HEK293T (cell line): ENCODE data around the gene ATF3.

ENCODE experiments used
- CTCF ChIA-PET: fragments of 350-600 bp; formaldehyde crosslinking; extraction: SDS; loops from one replicate; lab custom pipeline; 2021; ENCODE audit warnings: antibody characterized with exemption, inconsistent platforms; lab: Yijun Ruan, JAX
- POLR2A ChIA-PET: fragments of 350-600 bp; formaldehyde crosslinking; extraction: SDS; loops from one replicate; lab custom pipeline; 2020; ENCODE audit warnings: antibody characterized with exemption, inconsistent platforms; lab: Yijun Ruan, JAX
- DNase-seq: peaks from one replicate; pipeline ENCODE4 v3.0.0; 2012; ENCODE audit warnings: mixed read lengths; ENCODE audit errors: extremely low spot score
- ARNT ChIP-seq: fragments of 450-650 bp; IDR thresholded peaks from 2 replicates; pipeline ENCODE4 v1.6.1; 2017; ENCODE audit warnings: mild to moderate bottlenecking
- BHLHE40 ChIP-seq: fragments of 450-650 bp; IDR thresholded peaks from 2 replicates; pipeline ENCODE4 v1.6.1; 2016; ENCODE audit warnings: mild to moderate bottlenecking, moderate library complexity, borderline replicate concordance
- CTBP1 ChIP-seq: fragments of 450-650 bp; IDR thresholded peaks from 2 replicates; pipeline ENCODE4 v1.6.1; 2016; ENCODE audit warnings: borderline replicate concordance
- ELF4 ChIP-seq: fragments of 450-650 bp; IDR thresholded peaks from 2 replicates; pipeline ENCODE4 v1.6.1; 2017; ENCODE audit warnings: antibody characterized with exemption
- FOXA1 ChIP-seq: fragments of 450-650 bp; IDR thresholded peaks from 2 replicates; pipeline ENCODE4 v1.6.1; 2016; ENCODE audit warnings: mild to moderate bottlenecking
- FOXK2 ChIP-seq: fragments of 450-650 bp; IDR thresholded peaks from 2 replicates; pipeline ENCODE4 v1.6.1; 2016; ENCODE audit warnings: mild to moderate bottlenecking
- FOXM1 ChIP-seq: fragments of 450-650 bp; IDR thresholded peaks from 2 replicates; pipeline ENCODE4 v1.6.1; 2017; ENCODE audit warnings: mild to moderate bottlenecking, borderline replicate concordance
- HDGF ChIP-seq: fragments of 450-650 bp; IDR thresholded peaks from 2 replicates; pipeline ENCODE4 v1.6.1; 2017; ENCODE audit warnings: antibody characterized with exemption, borderline replicate concordance
- L3MBTL2 ChIP-seq: fragments of 450-650 bp; conservative IDR thresholded peaks from 2 replicates; pipeline ENCODE4 v1.6.1; 2016; ENCODE audit warnings: mild to moderate bottlenecking
- LEF1 ChIP-seq: fragments of 450-650 bp; IDR thresholded peaks from 2 replicates; pipeline ENCODE4 v1.6.1; 2017; ENCODE audit warnings: mild to moderate bottlenecking, borderline replicate concordance
- NFRKB ChIP-seq: fragments of 450-650 bp; IDR thresholded peaks from 2 replicates; pipeline ENCODE4 v1.6.1; 2016; ENCODE audit warnings: mild to moderate bottlenecking, moderate library complexity
- SP1 ChIP-seq: fragments of 450-650 bp; IDR thresholded peaks from 2 replicates; pipeline ENCODE4 v1.6.1; 2017
- SUZ12 ChIP-seq: fragments of 450-650 bp; IDR thresholded peaks from 2 replicates; pipeline ENCODE4 v1.6.1; 2016; ENCODE audit warnings: mild to moderate bottlenecking
- TARDBP ChIP-seq: fragments of 450-650 bp; IDR thresholded peaks from 2 replicates; pipeline ENCODE4 v1.6.1; 2016
- ZNF384 ChIP-seq: fragments of 450-650 bp; IDR thresholded peaks from 2 replicates; pipeline ENCODE4 v1.6.1; 2016
- TF ChIP-seq, protein P1 (sequence below): fragments of 450-650 bp; IDR thresholded peaks from 2 replicates; pipeline ENCODE4 v1.6.1; 2016

The ATF3 gene

GRCh38 chr1:212600980-212601379 lies 7.6 kb upstream of the ATF3 start:
- POLR2A ChIA-PET = interaction anchor here (0.6 to 2.6 kb wide), 2 partner anchors 7 to 9 kb away, joined by 3 to 12 read pairs; partner anchors contain the start of gene ATF3
- DNase-seq = no peak
- TF ChIP-seq L3MBTL2 (no peak), ZNF384 (no peak), ARNT (no peak)
- TF ChIP-seq, protein P1, sequence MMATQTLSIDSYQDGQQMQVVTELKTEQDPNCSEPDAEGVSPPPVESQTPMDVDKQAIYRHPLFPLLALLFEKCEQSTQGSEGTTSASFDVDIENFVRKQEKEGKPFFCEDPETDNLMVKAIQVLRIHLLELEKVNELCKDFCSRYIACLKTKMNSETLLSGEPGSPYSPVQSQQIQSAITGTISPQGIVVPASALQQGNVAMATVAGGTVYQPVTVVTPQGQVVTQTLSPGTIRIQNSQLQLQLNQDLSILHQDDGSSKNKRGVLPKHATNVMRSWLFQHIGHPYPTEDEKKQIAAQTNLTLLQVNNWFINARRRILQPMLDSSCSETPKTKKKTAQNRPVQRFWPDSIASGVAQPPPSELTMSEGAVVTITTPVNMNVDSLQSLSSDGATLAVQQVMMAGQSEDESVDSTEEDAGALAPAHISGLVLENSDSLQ = peak; percentile 50; the same call in 1 of the 2 replicates
- CTCF ChIA-PET = interaction anchor here (1.5 kb wide), 1 partner anchor 64 kb away, joined by 4 read pairs; no protein-coding TSS in a partner anchor

DNA sequence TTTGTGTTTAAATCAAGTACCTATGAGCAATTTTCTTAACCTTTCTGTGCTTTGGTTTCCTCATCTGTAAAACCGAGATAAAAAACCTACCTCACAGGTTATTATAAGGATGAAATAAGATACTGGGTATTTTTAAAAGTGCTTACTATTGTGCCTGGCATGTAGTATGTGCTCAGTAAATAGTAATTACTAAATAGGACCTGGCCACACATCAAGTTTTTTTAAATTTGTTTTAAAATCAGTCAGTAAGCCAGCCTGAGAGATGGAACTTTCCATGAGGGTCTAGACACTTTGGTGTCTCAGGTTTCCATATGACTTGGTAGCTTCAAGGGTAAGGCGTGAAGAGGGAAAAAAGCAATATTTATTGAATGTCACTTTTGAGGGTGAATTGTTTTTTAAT lies 7.0 kb upstream of the ATF3 start:
- POLR2A ChIA-PET = no interaction called here
- DNase-seq = no peak

DNA sequence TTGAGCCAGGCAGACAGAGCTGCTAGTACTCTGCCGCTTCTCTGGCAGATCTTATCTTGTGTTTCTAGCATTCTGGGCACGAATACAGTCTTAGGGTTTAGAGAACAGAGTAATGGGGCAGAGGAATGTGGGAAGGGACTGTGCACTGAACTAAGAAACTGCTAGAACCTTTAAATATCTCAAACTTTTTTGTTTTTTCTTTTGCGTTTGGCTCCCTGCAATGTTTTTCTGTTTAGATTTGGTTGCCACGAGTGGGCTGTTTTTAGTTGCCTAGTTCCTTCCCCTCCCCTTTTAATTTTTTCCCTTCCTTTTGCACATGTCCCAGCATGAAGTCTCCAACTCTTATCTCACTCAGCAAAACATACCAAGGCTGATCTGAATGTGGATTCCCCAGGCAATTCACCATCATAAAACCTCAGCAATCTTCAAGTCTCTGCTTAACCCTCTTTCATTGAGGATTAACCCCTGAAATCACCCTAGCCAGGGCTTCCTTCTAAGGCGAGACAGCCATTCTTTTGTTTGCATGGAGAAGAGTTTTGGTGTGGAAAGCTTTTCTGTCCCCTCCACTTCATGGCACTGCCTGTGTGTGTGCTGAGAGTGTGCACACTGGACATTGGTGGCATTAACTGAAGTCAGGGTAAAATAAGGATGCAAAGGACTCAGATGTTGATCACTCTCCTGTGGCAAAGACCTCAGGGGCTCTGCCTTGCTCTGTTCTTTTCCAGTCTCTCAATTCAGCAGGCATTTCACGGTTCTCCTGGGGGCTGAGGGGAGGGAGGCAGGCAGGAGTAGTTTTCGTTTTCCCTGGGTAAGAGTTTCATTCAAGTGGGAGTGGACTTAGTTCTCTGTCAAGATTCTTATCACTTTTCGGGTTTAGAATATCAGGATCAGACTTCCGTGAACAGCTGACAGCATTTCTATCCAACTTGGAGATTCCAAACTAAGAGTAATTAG lies 2.8 kb upstream of the ATF3 start:
- no peak for TF ChIP-seq CTBP1
- TF ChIP-seq FOXA1 = no peak
- no peak for TF ChIP-seq L3MBTL2
- no peak for TF ChIP-seq SUZ12
- no peak for TF ChIP-seq ZNF384
- TF ChIP-seq, protein P1 = no peak
- TF ChIP-seq SP1 = no peak
- no peak for TF ChIP-seq HDGF
- no peak for TF ChIP-seq FOXK2
- no peak for TF ChIP-seq BHLHE40
- TF ChIP-seq ELF4 = no peak
- TF ChIP-seq LEF1 = no peak
- TF ChIP-seq FOXM1 = no peak
- TF ChIP-seq TARDBP = no peak
- TF ChIP-seq NFRKB = no peak
- POLR2A ChIA-PET = interaction anchor here (0.7 to 4.7 kb wide), 3 partner anchors 9 to 127 kb away, joined by 4 to 51 read pairs (median 4); no protein-coding TSS in a partner anchor
- CTCF ChIA-PET = interaction anchor here (0.7 to 1.5 kb wide), 3 partner anchors 12 to 129 kb away, joined by 3 to 7 read pairs (median 3); no protein-coding TSS in a partner anchor
- no peak for DNase-seq

More for the DNA sequence above, 7.0 kb upstream of the ATF3 start:
- CTCF ChIA-PET = no interaction called here
- TF ChIP-seq FOXK2 = no peak
- no peak for TF ChIP-seq BHLHE40
- no peak for TF ChIP-seq ELF4
- TF ChIP-seq L3MBTL2 = no peak
- TF ChIP-seq SUZ12 = no peak

GRCh38 chr1:212606395-212607205 lies 2.0 kb upstream of the ATF3 start:
- CTCF ChIA-PET = interaction anchor here (0.7 to 1.5 kb wide), 3 partner anchors 21 to 151 kb away, joined by 3 to 7 read pairs (median 3); no protein-coding TSS in a partner anchor
- no peak for DNase-seq
- POLR2A ChIA-PET = interaction anchor here (0.7 to 4.7 kb wide), 6 partner anchors 10 to 128 kb away, joined by 4 to 51 read pairs (median 22); no protein-coding TSS in a partner anchor
- TF ChIP-seq SP1 = no peak
- peak; percentile 6; the same call in 1 of the 2 replicates for TF ChIP-seq L3MBTL2

- ChIA-PET CTCF (interaction anchor here (0.7 kb wide), 1 partner anchor 152 kb away, joined by 3 read pairs; no protein-coding TSS in a partner anchor), POLR2A (interaction anchor here (1.0 to 4.7 kb wide), 16 partner anchors 10 to 129 kb away, joined by 3 to 51 read pairs (median 14); no protein-coding TSS in a partner anchor)
- DNase-seq = no peak
- TF ChIP-seq TARDBP (no peak), FOXK2 (no peak), HDGF (no peak), ELF4 (no peak), L3MBTL2 (no peak), ARNT (no peak), NFRKB (no peak), CTBP1 (no peak), BHLHE40 (no peak), ZNF384 (no peak), FOXM1 (no peak), SP1 (no peak), LEF1 (no peak), SUZ12 (no peak), FOXA1 (no peak)
- TF ChIP-seq, protein P1 = no peak
Observed at GRCh38 chr1:212607206-212607912, 1.2 kb upstream of the ATF3 start.
